Activated naive CD4-positive, alpha-beta T cell treated with anti-CD3 and anti-CD28 coated beads for 36 hours (primary cell): Measurements from ENCODE around the gene CST3. TPM values are rescaled to one million over a fixed set of nuclear protein-coding genes. Genes with fewer than 3 reads are reported as not detected.

Source experiments
- CTCF ChIA-PET: fragments of 350-600 bp; sonication (Branson Sonifier 250); formaldehyde crosslinking; loops from one replicate; lab custom pipeline; 2021; ENCODE audit warnings: antibody characterized with exemption; lab: Charles Lee
- DNase-seq: peaks from one replicate; pipeline ENCODE4 v3.0.0-alpha.2; 2020
- H3K27ac Mint-ChIP-seq: one replicate; pipeline ENCODE4 v1.8.0; 2021; ENCODE audit warnings: mild to moderate bottlenecking, mixed read lengths
- H3K27me3 Mint-ChIP-seq: one replicate; pipeline ENCODE4 v1.8.0; 2021; ENCODE audit warnings: low read depth, mixed read lengths
- H3K36me3 Mint-ChIP-seq: one replicate; pipeline ENCODE4 v1.8.0; 2021; ENCODE audit warnings: low read depth, mixed read lengths
- H3K4me1 Mint-ChIP-seq: one replicate; pipeline ENCODE4 v1.8.0; 2021; ENCODE audit warnings: low read depth, mixed read lengths
- H3K4me3 Mint-ChIP-seq: one replicate; pipeline ENCODE4 v1.8.0; 2021; ENCODE audit warnings: mild to moderate bottlenecking, moderate library complexity, mixed read lengths
- H3K9me3 Mint-ChIP-seq: one replicate; pipeline ENCODE4 v1.8.0; 2021; ENCODE audit warnings: mixed read lengths
- intact Hi-C: fragments of 100-400 bp; cut with micrococcal nuclease; formaldehyde crosslinking; loops from one replicate; pipeline ENCODE4 v1.15.1; 2023
- total RNA-seq, 2 experiments: library from RNA; stranded (reverse); gene quantifications; one replicate each; pipeline ENCODE4 v1.2.3, GENCODE V29; 2021

Gene CST3
- total RNA-seq, 2 experiments from 2014 or later = 0.35 TPM; not detected in 1

GRCh38 chr20:23649830-23650417 lies 12.2 kb upstream of the CST3 start:
- Mint-ChIP-seq H3K36me3 (no peaks in the 10 kb centered on the region), H3K4me1 (no peaks in the 10 kb centered on the region), H3K9me3 (no peaks in the 10 kb centered on the region), H3K27ac (no peak overlapping the region), H3K4me3 (no peak overlapping the region), H3K27me3 (peaks cover 13% of the 10 kb centered on the region)
- intact Hi-C loops = no loop called here
- CTCF ChIA-PET = no interaction called here
- no peak for DNase-seq

- Mint-ChIP-seq H3K27me3 (peaks cover 13% of the 10 kb centered on the region), H3K4me3 (no peak overlapping the region), H3K36me3 (no peaks in the 10 kb centered on the region), H3K27ac (no peak overlapping the region), H3K4me1 (no peaks in the 10 kb centered on the region), H3K9me3 (no peaks in the 10 kb centered on the region)
- intact Hi-C loops = no loop called here
- no peak for DNase-seq
- CTCF ChIA-PET = no interaction called here
These were observed 11.5 kb upstream of the CST3 start for GRCh38 chr20:23649242-23649641.

- no peaks in the 10 kb centered on the region for H3K9me3 Mint-ChIP-seq
- DNase-seq = no peak
- H3K27ac Mint-ChIP-seq = no peak overlapping the region
- H3K4me1 Mint-ChIP-seq = no peaks in the 10 kb centered on the region
- H3K4me3 Mint-ChIP-seq = no peak overlapping the region
- no peaks in the 10 kb centered on the region for H3K36me3 Mint-ChIP-seq
- intact Hi-C loops = no loop called here
- peaks cover 3% of the 10 kb centered on the region for H3K27me3 Mint-ChIP-seq
- CTCF ChIA-PET = no interaction called here
These were observed 9.6 kb upstream of the CST3 start for GRCh38 chr20:23647346-23647745.

DNA sequence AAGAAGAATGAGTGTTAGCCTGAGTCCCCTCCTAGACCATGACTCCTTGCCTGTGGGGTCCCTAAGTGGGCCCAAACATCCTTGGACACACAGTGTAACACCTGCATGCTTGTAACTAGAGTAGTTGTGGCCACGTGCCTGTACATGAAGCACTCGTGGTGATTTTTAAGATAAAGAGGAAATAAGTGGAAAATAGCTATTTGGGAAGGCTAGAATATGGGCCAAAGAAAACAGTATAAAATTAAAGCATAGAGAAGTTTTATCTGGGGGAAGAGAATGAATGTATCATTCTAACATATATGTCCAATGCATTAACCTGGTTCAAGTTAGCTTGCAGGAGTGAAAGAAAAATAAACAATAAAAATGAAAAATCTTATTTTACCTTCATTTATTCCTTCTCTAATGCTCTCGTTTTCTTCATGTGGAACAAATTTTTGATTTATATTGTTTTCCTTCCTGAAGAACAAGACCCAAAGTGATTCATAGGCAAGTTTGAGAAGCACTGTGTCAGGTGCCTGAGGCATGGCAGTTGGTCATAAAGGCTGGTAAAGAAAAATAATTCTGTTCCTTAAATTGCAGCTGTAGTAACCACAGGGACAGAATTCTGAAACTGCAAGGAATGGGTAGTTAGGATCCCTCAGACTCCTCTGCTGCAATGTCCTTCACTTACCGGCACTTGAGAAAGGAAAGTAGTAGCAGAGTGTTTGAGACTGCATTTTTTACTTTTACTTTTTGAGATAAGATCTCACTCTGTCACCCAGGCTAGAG lies 8.5 kb upstream of the CST3 start:
- Mint-ChIP-seq H3K27ac (no peak overlapping the region), H3K4me1 (no peaks in the 10 kb centered on the region), H3K9me3 (no peaks in the 10 kb centered on the region), H3K27me3 (peaks cover 3% of the 10 kb centered on the region), H3K36me3 (no peaks in the 10 kb centered on the region), H3K4me3 (no peak overlapping the region)
- intact Hi-C loops = no loop called here
- CTCF ChIA-PET = no interaction called here
- no peak for DNase-seq

GRCh38 chr20:23645575-23645974 lies 7.8 kb upstream of the CST3 start:
- Mint-ChIP-seq H3K36me3 (no peaks in the 10 kb centered on the region), H3K9me3 (no peaks in the 10 kb centered on the region), H3K4me3 (no peak overlapping the region), H3K27me3 (peaks cover 3% of the 10 kb centered on the region), H3K27ac (no peak overlapping the region), H3K4me1 (no peaks in the 10 kb centered on the region)
- CTCF ChIA-PET = interaction anchor here (0.5 kb wide), 1 partner anchor 79 kb away, joined by 3 read pairs; no protein-coding TSS in a partner anchor
- no peak for DNase-seq
- intact Hi-C loops = no loop called here

DNA sequence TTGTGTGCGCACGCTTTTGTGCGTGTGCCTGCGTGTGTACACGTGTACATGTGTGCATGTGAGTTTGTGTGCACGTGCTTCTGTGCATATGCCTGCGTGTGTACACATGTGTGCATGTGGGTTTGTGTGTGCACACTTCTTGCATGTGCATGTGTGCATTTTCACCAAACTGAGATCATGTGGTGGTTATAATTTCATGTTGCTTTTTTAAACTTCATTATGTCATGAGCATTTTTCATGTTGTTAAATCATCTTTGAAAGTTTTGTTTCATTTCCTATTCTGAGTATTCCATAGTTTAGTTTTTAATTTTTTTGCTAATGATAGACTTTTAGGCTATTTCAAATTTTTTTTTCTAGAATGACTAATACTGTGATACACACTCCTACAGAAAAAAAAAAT lies 6.4 kb upstream of the CST3 start:
- CTCF ChIA-PET = no interaction called here
- H3K36me3 Mint-ChIP-seq = no peaks in the 10 kb centered on the region
- no peak overlapping the region for H3K4me3 Mint-ChIP-seq
- H3K27ac Mint-ChIP-seq = no peak overlapping the region
- DNase-seq = no peak
- no peaks in the 10 kb centered on the region for H3K4me1 Mint-ChIP-seq
- intact Hi-C loops = no loop called here
- H3K9me3 Mint-ChIP-seq = no peaks in the 10 kb centered on the region
- H3K27me3 Mint-ChIP-seq = peaks cover 9% of the 10 kb centered on the region

DNA sequence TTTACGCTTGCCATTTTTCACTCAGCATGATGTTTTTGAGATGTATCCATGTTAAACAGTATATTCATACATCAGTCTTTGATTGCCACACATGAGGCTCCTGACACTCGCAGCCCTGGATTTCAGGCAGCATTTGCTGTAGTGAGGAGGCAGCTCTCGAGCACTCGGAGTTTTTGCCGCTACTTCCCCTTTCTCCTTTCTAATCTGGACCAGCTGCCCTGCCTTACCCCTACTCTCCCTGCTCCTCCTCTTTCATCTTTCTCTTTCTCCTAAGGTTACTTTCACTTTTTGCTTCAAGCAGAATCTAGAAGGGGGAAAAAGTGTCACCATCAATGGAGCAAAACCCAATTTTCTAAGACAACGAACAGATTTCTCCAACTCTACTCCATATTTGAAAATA lies 5.9 kb upstream of the CST3 start:
- H3K4me1 Mint-ChIP-seq = no peaks in the 10 kb centered on the region
- no peak for DNase-seq
- H3K27ac Mint-ChIP-seq = no peak overlapping the region
- H3K9me3 Mint-ChIP-seq = no peaks in the 10 kb centered on the region
- CTCF ChIA-PET = no interaction called here
- H3K4me3 Mint-ChIP-seq = no peak overlapping the region
- H3K27me3 Mint-ChIP-seq = peaks cover 13% of the 10 kb centered on the region
- intact Hi-C loops = no loop called here
- H3K36me3 Mint-ChIP-seq = no peaks in the 10 kb centered on the region

DNA sequence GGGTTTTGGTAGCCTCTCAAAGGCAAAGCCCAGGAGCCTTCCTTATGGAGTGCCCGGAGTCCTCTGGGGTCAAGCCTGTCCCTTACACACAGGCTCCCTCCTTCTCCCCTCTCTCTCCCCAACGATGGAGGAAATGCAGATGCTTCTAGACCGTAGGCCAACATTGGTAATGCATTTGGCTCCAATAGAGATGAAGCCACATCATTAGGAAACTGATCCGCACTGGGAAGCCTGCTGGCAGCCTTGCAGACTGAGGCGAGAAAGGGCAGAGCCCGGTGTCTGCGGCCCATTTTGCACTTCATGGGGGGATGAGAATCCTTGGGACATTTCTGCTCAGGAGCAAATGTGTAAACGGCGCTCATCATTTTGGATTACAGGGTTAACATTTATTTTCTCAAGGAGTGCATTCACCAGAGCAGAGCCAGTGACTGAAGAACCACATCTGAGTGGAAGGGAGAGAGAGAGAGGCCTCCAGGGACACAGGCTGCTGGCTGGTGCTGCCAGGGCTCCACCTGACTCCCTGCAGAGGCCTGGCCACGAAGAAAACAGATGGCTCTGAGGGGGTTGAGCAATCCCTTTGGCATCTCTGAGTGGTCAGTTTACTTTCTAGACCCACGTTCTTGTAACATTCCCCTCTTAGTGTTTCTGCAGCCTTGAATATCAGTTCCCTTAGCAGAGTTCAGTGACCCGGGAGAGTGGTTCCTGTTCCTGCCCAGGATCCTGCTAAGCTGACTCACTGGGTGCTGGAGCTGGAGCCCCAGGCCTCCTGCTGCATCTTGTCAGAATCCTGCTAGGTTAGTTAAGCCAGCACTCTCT lies 4.4 kb upstream of the CST3 start:
- peaks cover 2% of the 10 kb centered on the region for H3K4me1 Mint-ChIP-seq
- no peak overlapping the region for H3K4me3 Mint-ChIP-seq
- peaks cover 15% of the 10 kb centered on the region for H3K27me3 Mint-ChIP-seq
- no peak for DNase-seq
- intact Hi-C loops = no loop called here
- no peaks in the 10 kb centered on the region for H3K36me3 Mint-ChIP-seq
- H3K27ac Mint-ChIP-seq = no peak overlapping the region
- H3K9me3 Mint-ChIP-seq = no peaks in the 10 kb centered on the region
- CTCF ChIA-PET = no interaction called here

- H3K4me3 Mint-ChIP-seq = no peak overlapping the region
These were observed 3.2 kb upstream of the CST3 start for GRCh38 chr20:23640671-23641667.

GRCh38 chr20:23640018-23640601 lies 2.4 kb upstream of the CST3 start:
- intact Hi-C loops = no loop called here
- Mint-ChIP-seq H3K4me1 (peaks cover 6% of the 10 kb centered on the region), H3K27ac (no peak overlapping the region), H3K36me3 (no peaks in the 10 kb centered on the region), H3K4me3 (no peak overlapping the region), H3K9me3 (no peaks in the 10 kb centered on the region), H3K27me3 (peaks cover 25% of the 10 kb centered on the region)
- CTCF ChIA-PET = no interaction called here
- DNase-seq = no peak

More at GRCh38 chr20:23640671-23641667, 3.2 kb upstream of the CST3 start:
- H3K36me3 Mint-ChIP-seq = no peaks in the 10 kb centered on the region
- peaks cover 6% of the 10 kb centered on the region for H3K4me1 Mint-ChIP-seq
- CTCF ChIA-PET = no interaction called here
- H3K9me3 Mint-ChIP-seq = no peaks in the 10 kb centered on the region
- no peak for DNase-seq
- H3K27ac Mint-ChIP-seq = no peak overlapping the region
- intact Hi-C loops = no loop called here
- peaks cover 27% of the 10 kb centered on the region for H3K27me3 Mint-ChIP-seq

- CTCF ChIA-PET = no interaction called here
These were observed 1.8 kb upstream of the CST3 start for GRCh38 chr20:23639490-23639958.

More at GRCh38 chr20:23639490-23639958, 1.8 kb upstream of the CST3 start:
- no peak for DNase-seq
- H3K4me1 Mint-ChIP-seq = peaks cover 6% of the 10 kb centered on the region
- no peak overlapping the region for H3K4me3 Mint-ChIP-seq
- peaks cover 25% of the 10 kb centered on the region for H3K27me3 Mint-ChIP-seq
- no peaks in the 10 kb centered on the region for H3K36me3 Mint-ChIP-seq
- intact Hi-C loops = no loop called here
- no peak overlapping the region for H3K27ac Mint-ChIP-seq
- H3K9me3 Mint-ChIP-seq = no peaks in the 10 kb centered on the region
